RWPE2 (cell line): Measurements from ENCODE around the gene HDHD2.

ENCODE experiments used
- ATAC-seq: fragments of 200-7000 bp; cut with Tn5 transposase; 3 replicates; pipeline ENCODE4 v1.9.1; 2021; ENCODE audit warnings: low read depth
- DNase-seq: peaks from one replicate; pipeline ENCODE4 v3.0.0-alpha.2; 2020; ENCODE audit warnings: low spot score
- H3K27ac ChIP-seq: fragments of 450-650 bp; 2 replicates; pipeline ENCODE4 v1.5.1; 2017; ENCODE audit warnings: mild to moderate bottlenecking; ENCODE audit not compliant: poor library complexity, severe bottlenecking
- H3K27me3 ChIP-seq: fragments of 250-450 bp; sonication (Bioruptor Pico); 2 replicates; pipeline ENCODE4 v1.5.1; 2021; ENCODE audit warnings: mild to moderate bottlenecking, moderate library complexity; ENCODE audit not compliant: insufficient read depth, poor library complexity, severe bottlenecking
- H3K36me3 ChIP-seq: fragments of 250-450 bp; sonication (Bioruptor Pico); 2 replicates; pipeline ENCODE4 v1.5.1; 2020; ENCODE audit warnings: low read depth, mild to moderate bottlenecking, moderate library complexity
- H3K4me1 ChIP-seq: fragments of 250-450 bp; sonication (Bioruptor Pico); 2 replicates; pipeline ENCODE4 v1.5.1; 2021; ENCODE audit warnings: mild to moderate bottlenecking, moderate library complexity; ENCODE audit not compliant: insufficient read depth, poor library complexity, severe bottlenecking
- H3K4me3 ChIP-seq: fragments of 250-450 bp; sonication (Bioruptor Pico); 2 replicates; pipeline ENCODE4 v1.5.1; 2021; ENCODE audit warnings: mild to moderate bottlenecking, moderate library complexity; ENCODE audit not compliant: severe bottlenecking
- H3K9me3 ChIP-seq: fragments of 250-450 bp; sonication (Bioruptor Pico); 2 replicates; pipeline ENCODE4 v1.5.1; 2021; ENCODE audit warnings: mild to moderate bottlenecking, moderate library complexity; ENCODE audit not compliant: severe bottlenecking
- CTCF ChIP-seq: fragments of 450-650 bp; IDR thresholded peaks from one replicate; pipeline ENCODE4 v1.5.1; 2017; ENCODE audit warnings: mild to moderate bottlenecking, moderate library complexity; ENCODE audit not compliant: poor library complexity, severe bottlenecking

Gene HDHD2

GRCh38 chr18:47077111-47077510, 73.2 kb downstream of the HDHD2 start:
- Histone ChIP-seq H3K4me1 (peaks cover 12% of the 10 kb centered on the region), H3K9me3 (no peaks in the 10 kb centered on the region), H3K36me3 (no peaks in the 10 kb centered on the region), H3K27ac (no peak overlapping the region), H3K27me3 (no peaks in the 10 kb centered on the region), H3K4me3 (no peak overlapping the region)
- ATAC-seq = no peak
- TF ChIP-seq CTCF = no peak
- no peak for DNase-seq

- Histone ChIP-seq H3K4me1 (peaks cover 12% of the 10 kb centered on the region), H3K27me3 (no peaks in the 10 kb centered on the region), H3K9me3 (no peaks in the 10 kb centered on the region), H3K4me3 (no peak overlapping the region), H3K27ac (peak overlapping the region; percentile 8), H3K36me3 (no peaks in the 10 kb centered on the region)
- peak; percentile 71 for DNase-seq
- TF ChIP-seq CTCF = no peak
- peak; percentile 98 for ATAC-seq
Measured at GRCh38 chr18:47075098-47075883, 75.0 kb downstream of the HDHD2 start.

DNA sequence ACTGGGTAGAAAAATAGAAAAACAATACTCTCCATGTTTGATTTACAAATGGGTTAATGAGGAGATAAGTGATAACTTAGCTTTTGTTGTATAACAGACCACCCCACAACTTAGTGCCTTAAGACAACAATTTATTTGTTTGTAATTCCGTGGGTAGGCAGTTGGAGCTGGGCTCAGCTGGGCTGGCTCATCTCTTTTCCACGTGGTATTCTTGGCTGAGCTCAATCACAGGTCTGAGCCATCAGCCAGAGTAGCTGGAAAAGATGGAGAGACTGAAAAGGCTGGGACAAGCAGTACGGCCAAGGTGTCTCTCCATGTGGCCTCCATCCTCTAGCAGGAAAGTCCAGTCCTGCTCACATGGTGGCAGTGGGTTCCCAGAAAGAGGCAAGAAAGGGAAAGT, 82.7 kb downstream of the HDHD2 start:
- no peak for TF ChIP-seq CTCF
- DNase-seq = no peak
- no peak overlapping the region for H3K4me3 ChIP-seq
- H3K27ac ChIP-seq = no peak overlapping the region
- H3K36me3 ChIP-seq = no peaks in the 10 kb centered on the region
- no peaks in the 10 kb centered on the region for H3K4me1 ChIP-seq
- H3K27me3 ChIP-seq = no peaks in the 10 kb centered on the region
- no peaks in the 10 kb centered on the region for H3K9me3 ChIP-seq
- ATAC-seq = no peak

GRCh38 chr18:47063096-47063495, 87.2 kb downstream of the HDHD2 start:
- Histone ChIP-seq H3K9me3 (no peaks in the 10 kb centered on the region), H3K27ac (no peak overlapping the region), H3K4me1 (no peaks in the 10 kb centered on the region), H3K4me3 (no peak overlapping the region), H3K36me3 (no peaks in the 10 kb centered on the region), H3K27me3 (no peaks in the 10 kb centered on the region)
- DNase-seq = no peak
- no peak for ATAC-seq
- no peak for TF ChIP-seq CTCF

DNA sequence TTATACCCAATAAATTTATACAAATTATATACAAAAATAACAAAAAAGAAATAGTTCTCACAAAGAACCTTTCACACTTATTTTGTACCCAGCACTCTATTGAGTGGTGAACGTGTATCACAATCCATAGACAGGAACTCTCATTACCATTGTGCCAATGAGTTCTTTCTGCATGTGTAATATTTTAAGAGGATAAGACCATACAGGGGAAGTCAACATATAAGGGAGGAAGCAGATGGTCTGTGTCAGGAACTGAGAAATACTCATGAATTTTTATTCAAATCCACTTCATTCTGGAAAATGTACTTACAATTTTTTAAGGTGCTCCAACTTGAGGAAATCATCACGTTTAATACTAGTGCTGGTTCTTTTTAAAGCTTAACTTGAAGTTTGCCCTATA, 87.8 kb downstream of the HDHD2 start:
- ATAC-seq = no peak
- no peak overlapping the region for H3K4me3 ChIP-seq
- no peaks in the 10 kb centered on the region for H3K9me3 ChIP-seq
- H3K27ac ChIP-seq = no peak overlapping the region
- no peaks in the 10 kb centered on the region for H3K4me1 ChIP-seq
- H3K27me3 ChIP-seq = no peaks in the 10 kb centered on the region
- no peaks in the 10 kb centered on the region for H3K36me3 ChIP-seq
- no peak for TF ChIP-seq CTCF
- DNase-seq = no peak
